IMR-90 (cell line): ENCODE data around the gene CBX3. TPM values are rescaled to one million over a fixed set of nuclear protein-coding genes. Genes with fewer than 3 reads are reported as not detected.
"Not testable (repeated sequence)": the region's sequence is repeated elsewhere in the genome, so short reads cannot be mapped to it uniquely, and the experiment has no call there.

ENCODE experiments used
- ATAC-seq: fragments of 200-7000 bp; cut with Tn5 transposase; 2 replicates; pipeline ENCODE4 v1.9.1; 2020; ENCODE audit warnings: low read depth, mild to moderate bottlenecking, moderate library complexity
- BruUV-seq: library from RNA; stranded (reverse); fragments of 400-500 nt; replicated peaks from 2 replicates; lab custom pipeline; 2021; lab: Mats Ljungman, UMichigan
- CTCF ChIA-PET: fragments of 300-600 bp; formaldehyde crosslinking; extraction: SDS; loops from one replicate; lab custom pipeline; 2021; ENCODE audit warnings: antibody characterized with exemption; lab: Yijun Ruan, JAX
- POLR2A ChIA-PET: fragments of 300-600 bp; sonication (Branson Sonifier 250); formaldehyde crosslinking; loops from one replicate; lab custom pipeline; 2022; ENCODE audit warnings: antibody characterized with exemption; ENCODE audit not compliant: unreplicated experiment; lab: Charles Lee
- DNase-seq: peaks from one replicate; pipeline ENCODE4 v3.0.0; 2013
- H2AFZ ChIP-seq: replicated peaks from 2 replicates; pipeline ENCODE3; 2013; ENCODE audit warnings: low read length, mild to moderate bottlenecking; ENCODE audit not compliant: poor library complexity
- H2AK5ac ChIP-seq: 2 replicates; pipeline ENCODE4 v1.6.1; 2013; ENCODE audit warnings: low read depth, low read length, inconsistent platforms
- H2AK9ac ChIP-seq: replicated peaks from 2 replicates; pipeline ENCODE3; 2013; ENCODE audit warnings: mild to moderate bottlenecking, low read depth, low read length, moderate library complexity; ENCODE audit not compliant: poor library complexity
- H2BK120ac ChIP-seq: 2 replicates; pipeline ENCODE4 v1.6.1; 2013; ENCODE audit warnings: low read depth, low read length, inconsistent platforms
- H2BK15ac ChIP-seq: 3 replicates; pipeline ENCODE4 v1.6.1; 2013; ENCODE audit warnings: low read depth, low read length, inconsistent platforms
- H2BK20ac ChIP-seq: 2 replicates; pipeline ENCODE4 v1.6.1; 2013; ENCODE audit warnings: low read depth, mild to moderate bottlenecking, inconsistent platforms, low read length, moderate library complexity
- H2BK5ac ChIP-seq: 2 replicates; pipeline ENCODE4 v1.6.1; 2013; ENCODE audit warnings: mild to moderate bottlenecking, low read depth, low read length, inconsistent platforms; ENCODE audit not compliant: poor library complexity, severe bottlenecking
- H3K14ac ChIP-seq: replicated peaks from 2 replicates; pipeline ENCODE4 v1.6.1; 2013; ENCODE audit warnings: low read depth, low read length, inconsistent platforms
- H3K18ac ChIP-seq: 2 replicates; pipeline ENCODE4 v1.6.1; 2013; ENCODE audit warnings: low read depth, low read length, control low read depth
- H3K23ac ChIP-seq: 2 replicates; pipeline ENCODE4 v1.6.1; 2013; ENCODE audit warnings: low read depth, low read length, inconsistent platforms
- H3K27ac ChIP-seq: 2 replicates; pipeline ENCODE4 v1.5.1; 2013; ENCODE audit warnings: mild to moderate bottlenecking, control low read depth, low read length; ENCODE audit not compliant: insufficient read depth
- H3K27me3 ChIP-seq: 2 replicates; pipeline ENCODE4 v1.6.1; 2013; ENCODE audit warnings: low read length; ENCODE audit not compliant: control insufficient read depth, insufficient read depth
- H3K36me3 ChIP-seq: 2 replicates; pipeline ENCODE4 v1.6.1; 2013; ENCODE audit warnings: low read length, mixed read lengths; ENCODE audit not compliant: control insufficient read depth, insufficient read depth
- H3K4ac ChIP-seq: 2 replicates; pipeline ENCODE4 v1.6.1; 2013; ENCODE audit warnings: low read depth, low read length, inconsistent platforms
- H3K4me1 ChIP-seq: 2 replicates; pipeline ENCODE4 v1.6.1; 2013; ENCODE audit warnings: low read length, mixed read lengths; ENCODE audit not compliant: control insufficient read depth, insufficient read depth
- H3K4me2 ChIP-seq: 2 replicates; pipeline ENCODE4 v1.6.1; 2013; ENCODE audit warnings: low read depth, mild to moderate bottlenecking, control low read depth, low read length, moderate library complexity
- H3K4me3 ChIP-seq: 2 replicates; pipeline ENCODE4 v1.5.1; 2013; ENCODE audit warnings: low read depth, mild to moderate bottlenecking, control low read depth, low read length, moderate library complexity; ENCODE audit not compliant: insufficient read depth
- H3K56ac ChIP-seq: 2 replicates; pipeline ENCODE4 v1.6.1; 2013; ENCODE audit warnings: low read length, inconsistent platforms; ENCODE audit not compliant: insufficient read depth; ENCODE audit errors: extremely low read depth
- H3K79me1 ChIP-seq, 2 experiments: 2 replicates each; pipeline ENCODE4 v1.6.1; 2013; ENCODE audit warnings: low read length in 2 of 2, inconsistent platforms in 1 of 2, low read depth in 1 of 2
- H3K9ac ChIP-seq: 2 replicates; pipeline ENCODE4 v1.6.1; 2013; ENCODE audit warnings: low read depth, low read length, control low read depth
- H3K9me1 ChIP-seq: 2 replicates; pipeline ENCODE4 v1.6.1; 2013; ENCODE audit warnings: low read length, inconsistent platforms; ENCODE audit not compliant: insufficient read depth
- H3K9me3 ChIP-seq: 2 replicates; pipeline ENCODE4 v1.6.1; 2013; ENCODE audit warnings: low read length; ENCODE audit not compliant: control insufficient read depth, insufficient read depth
- H4K20me1 ChIP-seq: 2 replicates; pipeline ENCODE4 v1.6.1; 2013; ENCODE audit warnings: low read length, inconsistent platforms; ENCODE audit not compliant: insufficient read depth
- H4K5ac ChIP-seq: 2 replicates; pipeline ENCODE4 v1.6.1; 2013; ENCODE audit warnings: mild to moderate bottlenecking, low read depth, low read length, control low read depth
- H4K8ac ChIP-seq, 2 experiments: 2 replicates each; pipeline ENCODE4 v1.6.1; 2013; ENCODE audit warnings: low read depth in 2 of 2, low read length in 2 of 2, control low read depth in 1 of 2, inconsistent platforms in 1 of 2
- H4K91ac ChIP-seq: 2 replicates; pipeline ENCODE4 v1.6.1; 2013; ENCODE audit warnings: low read depth, low read length, inconsistent platforms; ENCODE audit not compliant: insufficient read depth
- MAFK ChIP-seq: IDR thresholded peaks from 2 replicates; pipeline ENCODE4 v1.6.1; 2012; ENCODE audit warnings: low read depth, low read length, improper control_type of control experiment
- NFE2L2 ChIP-seq: fragments of 150-350 bp; IDR thresholded peaks from 2 replicates; pipeline ENCODE4 v1.6.1; 2016; ENCODE audit warnings: low read depth, mild to moderate bottlenecking, low read length
- POLR2A ChIP-seq: IDR thresholded peaks from 2 replicates; pipeline ENCODE4 v1.6.1; 2012; ENCODE audit warnings: mild to moderate bottlenecking, low read depth, low read length
- WGBS, 2 experiments: methylation state at CpG; one replicate each; pipeline versions ENCODE4 v1.1.5 to v1.1.7; 2013; ENCODE audit warnings: missing lambda C conversion rate in 2 of 2; ENCODE audit not compliant: insufficient read length in 1 of 2; ENCODE audit errors: extremely low coverage in 2 of 2; 5-methylcytosine and 5-hydroxymethylcytosine counted together
- dilution Hi-C: fragments of 300-500 bp; cut with HindIII; formaldehyde crosslinking; loops from one replicate; pipeline ENCODE4 v1.14.3; 2018; ENCODE audit warnings: low sequenced_read_pairs; ENCODE audit not compliant: unreplicated experiment
- in situ Hi-C: fragments of 300-500 bp; cut with MboI; formaldehyde crosslinking; loops from 3 replicates; pipeline ENCODE4 v1.14.3; 2019; ENCODE audit warnings: low sequenced_read_pairs, inconsistent platforms, mixed read lengths
- intact Hi-C: fragments of 100-400 bp; cut with micrococcal nuclease; formaldehyde crosslinking; loops from 2 replicates; pipeline ENCODE4 v1.10.0; 2022
- polyA plus RNA-seq, 3 experiments: library from polyadenylated mRNA; depleted of rRNA; stranded (reverse); fragments of >200 nt; gene quantifications; 2 replicates each; pipeline ENCODE4 v1.2.3, GENCODE V29; 2012; ENCODE audit warnings: low replicate concordance in 1 of 3
- total RNA-seq: library from RNA; depleted of rRNA; stranded (reverse); fragments of >200 nt; gene quantifications from 2 replicates; pipeline ENCODE4 v1.2.3, GENCODE V29; 2012
- TF ChIP-seq, protein P1 (sequence below): conservative IDR thresholded peaks from 2 replicates; pipeline ENCODE4 v1.5.1; 2012; ENCODE audit warnings: mild to moderate bottlenecking, low read depth, low read length, improper control_type of control experiment

The CBX3 gene
- total and polyA plus RNA-seq, 2 of the 4 experiments (the other 2 are of a cell fraction) = 38.2 to 76.5 TPM

DNA sequence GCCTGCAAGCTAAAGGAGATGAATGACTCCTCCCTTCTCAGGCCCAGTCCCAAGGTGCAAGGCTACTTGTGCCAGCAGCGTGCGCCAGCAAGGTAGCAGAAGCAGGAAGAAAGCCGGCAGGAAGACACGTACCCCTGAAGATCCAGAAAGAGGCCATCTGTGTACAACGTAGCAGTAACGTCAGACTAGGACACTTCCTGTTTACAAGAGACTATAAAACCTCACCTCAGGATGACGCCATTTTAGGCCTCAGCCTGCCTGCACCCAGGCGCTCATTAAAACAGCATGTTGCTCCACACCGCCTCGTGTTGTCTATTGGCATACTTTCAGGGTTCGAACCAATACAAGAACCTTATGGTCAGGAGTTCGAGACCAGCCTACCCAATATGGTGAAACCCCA, 48.7 kb downstream of the CBX3 start:
- in situ Hi-C loops (no loop called here), intact Hi-C loops (no loop called here), dilution Hi-C loops (no loop called here)
- H2AFZ ChIP-seq = no peak overlapping the region
- ATAC-seq (no peak), DNase-seq (no peak)
- no peaks in the 10 kb centered on the region for H3K4me1 ChIP-seq
- no peak overlapping the region for H2BK120ac ChIP-seq
- H2AK5ac ChIP-seq = no peak overlapping the region
- no peak overlapping the region for H3K23ac ChIP-seq
- BruUV-seq = no TSS peak
- TF ChIP-seq, protein P1, sequence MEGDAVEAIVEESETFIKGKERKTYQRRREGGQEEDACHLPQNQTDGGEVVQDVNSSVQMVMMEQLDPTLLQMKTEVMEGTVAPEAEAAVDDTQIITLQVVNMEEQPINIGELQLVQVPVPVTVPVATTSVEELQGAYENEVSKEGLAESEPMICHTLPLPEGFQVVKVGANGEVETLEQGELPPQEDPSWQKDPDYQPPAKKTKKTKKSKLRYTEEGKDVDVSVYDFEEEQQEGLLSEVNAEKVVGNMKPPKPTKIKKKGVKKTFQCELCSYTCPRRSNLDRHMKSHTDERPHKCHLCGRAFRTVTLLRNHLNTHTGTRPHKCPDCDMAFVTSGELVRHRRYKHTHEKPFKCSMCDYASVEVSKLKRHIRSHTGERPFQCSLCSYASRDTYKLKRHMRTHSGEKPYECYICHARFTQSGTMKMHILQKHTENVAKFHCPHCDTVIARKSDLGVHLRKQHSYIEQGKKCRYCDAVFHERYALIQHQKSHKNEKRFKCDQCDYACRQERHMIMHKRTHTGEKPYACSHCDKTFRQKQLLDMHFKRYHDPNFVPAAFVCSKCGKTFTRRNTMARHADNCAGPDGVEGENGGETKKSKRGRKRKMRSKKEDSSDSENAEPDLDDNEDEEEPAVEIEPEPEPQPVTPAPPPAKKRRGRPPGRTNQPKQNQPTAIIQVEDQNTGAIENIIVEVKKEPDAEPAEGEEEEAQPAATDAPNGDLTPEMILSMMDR = no peak
- TF ChIP-seq MAFK = no peak
- no peak for TF ChIP-seq NFE2L2
- no peak for TF ChIP-seq POLR2A
- CTCF ChIA-PET = no interaction called here
- H4K8ac ChIP-seq = no peak overlapping the region
- no peak overlapping the region for H2BK20ac ChIP-seq
- H3K14ac ChIP-seq = no peak overlapping the region
- POLR2A ChIA-PET = no interaction called here
- H3K9me1 ChIP-seq = no peaks in the 10 kb centered on the region
- H2AK9ac ChIP-seq = no peak overlapping the region
- H3K79me1 ChIP-seq = no peaks in the 10 kb centered on the region
- no peaks in the 10 kb centered on the region for H3K36me3 ChIP-seq
- H2BK15ac ChIP-seq = no peak overlapping the region
- H3K9ac ChIP-seq = no peak overlapping the region
- no peak overlapping the region for H2BK5ac ChIP-seq
- no peak overlapping the region for H3K4me3 ChIP-seq
- H3K4ac ChIP-seq = no peak overlapping the region
- H3K4me2 ChIP-seq = no peak overlapping the region
- H3K18ac ChIP-seq = no peak overlapping the region
- H3K56ac ChIP-seq = no peak overlapping the region
- H3K27ac ChIP-seq = no peak overlapping the region
- no peak overlapping the region for H4K91ac ChIP-seq
- no peaks in the 10 kb centered on the region for H4K20me1 ChIP-seq
- no peaks in the 10 kb centered on the region for H3K27me3 ChIP-seq
- H4K5ac ChIP-seq = no peak overlapping the region
- H3K9me3 ChIP-seq = no peaks in the 10 kb centered on the region
- WGBS, 2 experiments = 68% methylated on average over 4 of the region's 12 CpGs; no CpG with 5 or more reads in 1 of the 2 experiments

DNA sequence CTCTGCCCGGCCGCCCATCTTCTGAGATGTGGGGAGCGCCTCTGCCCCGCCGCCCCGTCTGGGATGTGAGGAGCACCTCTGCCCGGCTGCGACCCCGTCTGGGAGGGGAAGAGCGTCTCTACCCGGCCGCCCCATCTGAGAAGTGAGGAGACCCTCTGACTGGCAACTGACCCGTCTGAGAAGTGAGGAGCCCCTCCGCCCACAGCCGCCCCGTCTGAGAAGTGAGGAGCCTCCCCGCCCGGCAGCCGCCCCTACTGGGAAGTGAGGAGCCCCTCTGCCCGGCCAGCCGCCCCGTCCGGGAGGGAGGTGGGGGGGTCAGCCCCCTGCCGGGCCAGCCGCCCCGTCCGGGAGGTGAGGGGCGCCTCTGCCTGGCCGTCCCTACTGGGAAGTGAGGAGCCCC, 60.3 kb downstream of the CBX3 start:
- in situ Hi-C loops, H3K79me1 ChIP-seq, H2BK15ac ChIP-seq, H2BK120ac ChIP-seq, CTCF ChIA-PET, H3K9me1 ChIP-seq, H3K23ac ChIP-seq, ATAC-seq, H3K36me3 ChIP-seq, H3K4me3 ChIP-seq, H3K9ac ChIP-seq, H3K4ac ChIP-seq, H4K91ac ChIP-seq, H2AK9ac ChIP-seq, H2BK5ac ChIP-seq, H2AK5ac ChIP-seq, BruUV-seq, POLR2A ChIA-PET, H4K20me1 ChIP-seq, H3K27me3 ChIP-seq, H3K9me3 ChIP-seq, H3K14ac ChIP-seq, H3K4me2 ChIP-seq, H2AFZ ChIP-seq, dilution Hi-C loops, H3K27ac ChIP-seq, DNase-seq, H4K8ac ChIP-seq, intact Hi-C loops, H3K4me1 ChIP-seq, H4K5ac ChIP-seq, H3K18ac ChIP-seq, H3K56ac ChIP-seq, H2BK20ac ChIP-seq: not testable (repeated sequence)
- 98% methylated on average over 7 of the region's 29 CpGs; no CpG with 5 or more reads in 1 of the 2 experiments for WGBS, 2 experiments
